ENCODE data around the gene CLCN2. TPM values are rescaled to one million over a fixed set of nuclear protein-coding genes. Genes with fewer than 3 reads are reported as not detected.

The CLCN2 gene
- polyA plus RNA-seq, 4 donors, result 9.4 to 13.3 (median 11.6) TPM

DNA sequence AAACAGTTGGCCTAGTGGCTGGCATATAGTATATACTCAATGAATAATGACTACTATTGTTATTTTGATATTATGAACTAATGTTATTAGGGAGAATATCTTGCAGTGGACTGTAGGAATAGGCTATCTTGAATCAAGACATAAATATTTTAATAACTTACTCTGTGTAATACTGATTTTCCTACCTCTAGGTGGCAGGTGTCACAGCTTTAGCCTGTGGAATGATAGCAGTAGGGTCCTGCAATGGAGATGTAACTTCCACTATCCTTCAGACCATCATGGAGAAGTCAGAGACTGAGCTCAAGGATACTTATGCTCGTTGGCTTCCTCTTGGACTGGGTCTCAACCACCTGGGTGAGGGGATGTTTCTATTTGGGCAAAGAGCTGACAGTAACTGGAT, 55.8 kb downstream of the CLCN2 start:
- DNase-seq (ENCODE audit: low read depth in 4 of 4, low spot score in 3 of 4), result no peak

DNA sequence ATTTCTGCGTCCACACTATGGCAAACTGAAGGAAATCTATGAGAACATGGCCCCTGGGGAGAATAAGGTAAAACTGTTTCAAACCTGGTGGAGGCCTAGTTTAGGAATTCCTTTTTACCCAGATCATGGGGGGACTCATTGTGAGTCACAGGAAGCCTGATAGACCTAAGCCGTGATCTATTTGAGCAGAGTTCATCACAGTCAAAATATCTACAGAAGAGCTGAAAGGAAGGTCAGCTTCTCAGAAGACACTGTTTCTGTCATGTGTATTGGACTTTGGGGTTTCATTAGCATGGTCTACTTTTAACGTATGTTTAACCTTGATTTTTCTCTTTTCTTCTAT, 61.1 kb downstream of the CLCN2 start:
- DNase-seq (ENCODE audit: low read depth in 4 of 4, low spot score in 3 of 4), result no peak

DNA sequence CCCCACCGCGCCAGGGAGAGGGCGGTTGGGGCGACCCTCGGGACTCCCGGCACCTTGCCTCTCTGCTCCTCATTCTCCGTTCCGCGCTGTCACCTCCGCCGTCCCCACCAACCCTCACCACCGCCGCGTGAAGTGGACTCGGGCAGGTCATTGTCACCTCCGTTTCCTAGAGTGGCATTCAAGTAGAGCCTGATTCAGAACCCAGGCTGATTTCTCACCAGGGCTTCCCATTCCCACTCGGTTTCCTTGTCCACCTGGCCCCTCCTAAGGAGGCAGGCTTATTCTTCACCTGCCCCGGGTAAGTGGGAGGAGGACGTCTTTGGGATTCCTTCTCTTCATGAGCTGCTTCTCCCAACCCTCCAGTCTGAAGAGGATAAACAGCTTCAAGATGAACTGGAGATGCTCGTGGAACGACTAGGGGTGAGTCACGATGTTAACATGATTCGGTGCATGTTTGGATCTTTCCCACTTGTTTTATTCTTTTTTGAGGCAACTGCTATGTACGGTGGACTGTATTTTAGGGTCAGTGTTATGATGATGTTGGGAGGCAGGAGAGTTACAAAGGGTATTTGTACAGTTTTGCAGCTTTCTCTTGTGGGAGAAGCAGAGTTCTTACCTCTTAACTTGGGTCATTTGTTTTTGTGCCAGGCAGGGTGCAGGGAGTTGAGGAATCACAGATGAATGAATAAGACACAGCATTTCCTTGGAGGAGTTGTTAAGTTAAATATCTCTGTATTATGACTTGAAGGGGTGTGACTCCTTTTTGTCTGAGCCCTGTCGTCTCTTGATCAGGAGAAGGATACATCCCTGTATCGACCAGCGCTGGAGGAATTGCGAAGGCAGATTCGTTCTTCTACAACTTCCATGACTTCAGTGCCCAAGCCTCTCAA, 61.7 kb downstream of the CLCN2 start:
- no peak for DNase-seq (ENCODE audit: low read depth in 4 of 4, low spot score in 3 of 4)

DNA sequence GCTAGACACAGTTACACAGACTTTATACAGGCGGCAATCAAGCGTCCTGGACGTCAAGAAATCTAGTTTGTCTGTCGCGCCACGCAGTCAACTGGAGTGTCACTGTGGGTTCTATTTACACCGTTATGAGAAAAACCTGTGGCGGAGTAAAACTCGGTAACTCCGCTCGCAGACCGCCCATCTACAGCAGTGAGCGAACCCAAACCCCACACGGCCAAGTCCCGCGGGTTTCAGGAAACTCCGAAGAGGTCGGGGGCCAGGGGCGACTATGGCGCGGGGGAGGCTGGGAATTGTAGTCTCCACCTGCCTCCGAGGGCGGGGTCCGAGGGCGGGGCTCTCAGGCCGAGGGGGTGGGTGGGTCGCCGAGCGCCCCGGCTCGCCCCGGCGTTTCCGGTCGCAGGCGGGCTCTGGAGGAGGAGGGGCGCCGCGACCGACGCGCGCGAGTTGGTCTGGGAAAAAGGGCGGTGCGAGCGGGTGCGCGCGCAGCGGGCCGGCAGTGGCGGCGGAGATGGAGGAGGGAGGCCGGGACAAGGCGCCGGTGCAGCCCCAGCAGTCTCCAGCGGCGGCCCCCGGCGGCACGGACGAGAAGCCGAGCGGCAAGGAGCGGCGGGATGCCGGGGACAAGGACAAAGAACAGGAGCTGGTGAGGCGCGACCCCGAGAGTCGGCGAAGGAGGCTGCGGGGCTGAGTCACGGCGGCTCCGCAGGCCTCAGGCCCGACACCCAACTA, 62.5 kb downstream of the CLCN2 start, which contains the start of gene PSMD2:
Gene PSMD2, plus strand, starts transcription at position 483 of the 729 bp plus-strand sequence. Its CDS starts 26 bp downstream, at position 509.
- peak; percentile 93 to 96 (median 94) for DNase-seq (ENCODE audit: low read depth in 4 of 4, low spot score in 3 of 4)

DNA sequence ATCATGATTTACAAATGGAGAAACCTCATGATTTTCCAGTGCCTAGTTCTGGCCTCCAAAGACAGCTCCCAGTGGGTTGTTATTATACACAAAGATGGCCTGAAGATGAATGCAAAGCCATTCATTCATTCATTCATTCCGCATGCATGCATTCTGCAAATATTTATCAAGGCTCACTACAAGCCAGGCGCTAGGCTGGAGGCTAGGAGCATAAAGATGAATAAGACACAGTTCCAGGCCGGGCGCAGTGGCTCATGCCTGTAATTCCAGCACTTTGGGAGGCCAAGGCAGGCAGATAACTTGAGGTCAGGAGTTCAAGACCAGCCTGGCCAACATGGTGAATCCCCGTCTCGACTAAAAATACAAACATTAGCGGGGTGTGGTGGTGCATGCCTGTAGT, 64.8 kb downstream of the CLCN2 start:
- DNase-seq (ENCODE audit: low read depth in 4 of 4, low spot score in 3 of 4), result no peak

Other genes with a start within 250 kb of the CLCN2 start
- 10 to 100 TPM; 47.2 to 49.4 (median 48.1) TPM for gene EIF2B5, start 226.2 kb downstream of the CLCN2 start, polyA plus RNA-seq (ENCODE audit: insufficient read length in 4 of 4)
- gene DVL3, start 206.2 kb downstream of the CLCN2 start, polyA plus RNA-seq (ENCODE audit: insufficient read length in 4 of 4), result 10 to 100 TPM; 70.0 to 81.5 (median 77.2) TPM
- gene AP2M1, start 186.8 kb downstream of the CLCN2 start, polyA plus RNA-seq (ENCODE audit: insufficient read length in 4 of 4), result 100 to 1,000 TPM; 324 to 371 (median 355) TPM
- 10 to 100 TPM; 53.5 to 62.6 (median 54.5) TPM for gene ABCF3, start 175.4 kb downstream of the CLCN2 start, polyA plus RNA-seq (ENCODE audit: insufficient read length in 4 of 4)
- gene VWA5B2, start 132.0 kb downstream of the CLCN2 start, polyA plus RNA-seq (ENCODE audit: insufficient read length in 4 of 4), result 1 to 10 TPM in 3 of 4 donors, under 1 TPM in 1; 0.80 to 2.5 (median 1.4) TPM
- gene ALG3, start 112.6 kb downstream of the CLCN2 start, polyA plus RNA-seq (ENCODE audit: insufficient read length in 4 of 4), result 10 to 100 TPM; 29.2 to 40.6 (median 36.8) TPM
- gene EEF1AKMT4, start 111.9 kb downstream of the CLCN2 start, polyA plus RNA-seq (ENCODE audit: insufficient read length in 4 of 4), result 1 to 10 TPM; 2.8 to 3.4 (median 3.1) TPM
- under 1 TPM in 2 of 4 donors, not detected in 2; 0.19 to 0.29 TPM for gene CAMK2N2, start 100.1 kb downstream of the CLCN2 start, polyA plus RNA-seq (ENCODE audit: insufficient read length in 4 of 4)
- under 1 TPM in 1 of 4 donors, not detected in 3; 0.16 TPM for gene ECE2, start 85.6 kb downstream of the CLCN2 start, polyA plus RNA-seq (ENCODE audit: insufficient read length in 4 of 4)
- gene PSMD2, start 62.4 kb downstream of the CLCN2 start, polyA plus RNA-seq (ENCODE audit: insufficient read length in 4 of 4), result 100 to 1,000 TPM; 189 to 213 (median 207) TPM
- 100 to 1,000 TPM; 158 to 204 (median 173) TPM for gene EIF4G1, start 47.0 kb downstream of the CLCN2 start, polyA plus RNA-seq (ENCODE audit: insufficient read length in 4 of 4)
- gene FAM131A, start 24.0 kb downstream of the CLCN2 start, polyA plus RNA-seq (ENCODE audit: insufficient read length in 4 of 4), result 10 to 100 TPM; 10.5 to 15.7 (median 11.0) TPM
- gene POLR2H, start 105 bp upstream of the CLCN2 start, polyA plus RNA-seq (ENCODE audit: insufficient read length in 4 of 4), result 100 to 1,000 TPM in 1 of 4 donors, 10 to 100 TPM in 3; 85.8 to 101 (median 93.9) TPM
- 1 to 10 TPM; 1.9 to 3.1 (median 2.5) TPM for gene THPO, start 16.6 kb upstream of the CLCN2 start, polyA plus RNA-seq (ENCODE audit: insufficient read length in 4 of 4)
- gene CHRD, start 18.4 kb upstream of the CLCN2 start, polyA plus RNA-seq (ENCODE audit: insufficient read length in 4 of 4), result 10 to 100 TPM; 12.2 to 14.6 (median 13.0) TPM
- gene EPHB3, start 200.2 kb upstream of the CLCN2 start, polyA plus RNA-seq (ENCODE audit: insufficient read length in 4 of 4), result 10 to 100 TPM; 27.2 to 35.0 (median 29.3) TPM

All from right renal pelvis (tissue), 4 donors.